NB4 (cell line): ENCODE results near the gene FAM200C.

Experiments
- POLR2A ChIP-seq: IDR thresholded peaks from 2 replicates; pipeline ENCODE4 v1.6.1; 2011; ENCODE audit warnings: mild to moderate bottlenecking; ENCODE audit not compliant: insufficient read length; ENCODE audit errors: extremely low read depth
- TF ChIP-seq, protein P1 (sequence below): IDR thresholded peaks from one replicate; pipeline ENCODE4 v1.5.1; 2012; ENCODE audit warnings: low read depth, low read length

DNA sequence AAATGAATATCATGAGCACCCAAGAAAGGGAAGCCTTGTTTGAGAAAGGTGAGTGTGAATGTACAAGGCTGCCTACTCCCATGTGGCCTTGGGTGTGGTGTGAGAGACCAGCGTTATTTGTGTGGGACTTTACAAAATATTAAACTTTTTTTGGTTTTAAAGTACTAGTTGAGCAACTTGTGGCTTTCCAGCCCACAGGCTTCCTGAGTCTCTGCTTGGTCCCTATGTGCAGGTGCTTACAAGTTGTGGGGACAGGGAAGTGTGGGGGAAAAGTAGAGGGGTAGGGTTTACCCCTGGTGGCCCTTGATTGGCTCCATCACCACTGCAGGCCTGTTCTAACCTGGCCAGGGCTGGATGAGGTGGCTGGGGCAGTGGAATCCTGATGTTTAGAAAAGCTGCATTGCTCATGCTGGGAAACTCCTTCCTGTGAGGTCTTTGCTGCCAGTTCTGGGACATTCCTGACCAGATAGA, 41.5 kb upstream of the FAM200C start:
- no peak for TF ChIP-seq POLR2A
- TF ChIP-seq, protein P1, sequence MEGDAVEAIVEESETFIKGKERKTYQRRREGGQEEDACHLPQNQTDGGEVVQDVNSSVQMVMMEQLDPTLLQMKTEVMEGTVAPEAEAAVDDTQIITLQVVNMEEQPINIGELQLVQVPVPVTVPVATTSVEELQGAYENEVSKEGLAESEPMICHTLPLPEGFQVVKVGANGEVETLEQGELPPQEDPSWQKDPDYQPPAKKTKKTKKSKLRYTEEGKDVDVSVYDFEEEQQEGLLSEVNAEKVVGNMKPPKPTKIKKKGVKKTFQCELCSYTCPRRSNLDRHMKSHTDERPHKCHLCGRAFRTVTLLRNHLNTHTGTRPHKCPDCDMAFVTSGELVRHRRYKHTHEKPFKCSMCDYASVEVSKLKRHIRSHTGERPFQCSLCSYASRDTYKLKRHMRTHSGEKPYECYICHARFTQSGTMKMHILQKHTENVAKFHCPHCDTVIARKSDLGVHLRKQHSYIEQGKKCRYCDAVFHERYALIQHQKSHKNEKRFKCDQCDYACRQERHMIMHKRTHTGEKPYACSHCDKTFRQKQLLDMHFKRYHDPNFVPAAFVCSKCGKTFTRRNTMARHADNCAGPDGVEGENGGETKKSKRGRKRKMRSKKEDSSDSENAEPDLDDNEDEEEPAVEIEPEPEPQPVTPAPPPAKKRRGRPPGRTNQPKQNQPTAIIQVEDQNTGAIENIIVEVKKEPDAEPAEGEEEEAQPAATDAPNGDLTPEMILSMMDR: no peak
